Epithelial cell of prostate (primary cell): ENCODE measurements around the gene IQCN.

ENCODE experiments used
- DNase-seq: peaks from one replicate; pipeline ENCODE4 v3.0.0-alpha.2; 2011; ENCODE audit warnings: low read depth, low spot score
- H3K27ac ChIP-seq: fragments of 450-650 bp; 2 replicates; pipeline ENCODE4 v1.5.1; 2017; ENCODE audit warnings: mild to moderate bottlenecking

The IQCN gene

GRCh38 chr19:18307271-18307681 lies 33.0 kb upstream of the IQCN start:
- DNase-seq, result no peak
- H3K27ac ChIP-seq, result no peak overlapping the region

GRCh38 chr19:18306888-18307260 lies 32.6 kb upstream of the IQCN start:
- no peak for DNase-seq
- H3K27ac ChIP-seq, result no peak overlapping the region

- no peak overlapping the region for H3K27ac ChIP-seq
- no peak for DNase-seq
Measured at GRCh38 chr19:18306209-18306887, 32.1 kb upstream of the IQCN start.

GRCh38 chr19:18304458-18305310 lies 30.4 kb upstream of the IQCN start:
- H3K27ac ChIP-seq, result peak overlapping the region; percentile 73
- no peak for DNase-seq

GRCh38 chr19:18304208-18304457 lies 29.9 kb upstream of the IQCN start:
- no peak for DNase-seq

GRCh38 chr19:18301718-18302111 lies 27.5 kb upstream of the IQCN start:
- no peak overlapping the region for H3K27ac ChIP-seq
- no peak for DNase-seq

More at GRCh38 chr19:18304208-18304457, 29.9 kb upstream of the IQCN start:
- peak overlapping the region; percentile 73 for H3K27ac ChIP-seq

- H3K27ac ChIP-seq, result peak overlapping the region; percentile 36
- no peak for DNase-seq
Measured at GRCh38 chr19:18300930-18301717, 26.9 kb upstream of the IQCN start.

GRCh38 chr19:18299654-18300053 lies 25.4 kb upstream of the IQCN start:
- no peak for DNase-seq
- no peak overlapping the region for H3K27ac ChIP-seq

- H3K27ac ChIP-seq, result no peak overlapping the region
- DNase-seq, result no peak
Measured at GRCh38 chr19:18298601-18299000, 24.3 kb upstream of the IQCN start.

- H3K27ac ChIP-seq, result no peak overlapping the region
- DNase-seq, result no peak
Measured at GRCh38 chr19:18297308-18297707, 23.1 kb upstream of the IQCN start.

GRCh38 chr19:18295034-18295451 lies 20.8 kb upstream of the IQCN start:
- no peak for DNase-seq
- no peak overlapping the region for H3K27ac ChIP-seq

- no peak overlapping the region for H3K27ac ChIP-seq
- no peak for DNase-seq
Measured at GRCh38 chr19:18294467-18294864, 20.2 kb upstream of the IQCN start.

GRCh38 chr19:18293642-18294466 lies 19.6 kb upstream of the IQCN start:
- DNase-seq, result no peak
- peak overlapping the region; percentile 62 for H3K27ac ChIP-seq

- peak overlapping the region; percentile 62 for H3K27ac ChIP-seq
- no peak for DNase-seq
Measured at GRCh38 chr19:18292810-18293641, 18.8 kb upstream of the IQCN start.

- no peak for DNase-seq
Measured at GRCh38 chr19:18292462-18292809, 18.2 kb upstream of the IQCN start.

GRCh38 chr19:18291590-18292461 lies 17.6 kb upstream of the IQCN start:
- no peak for DNase-seq
- H3K27ac ChIP-seq, result peak overlapping the region; percentile 62

More at GRCh38 chr19:18292462-18292809, 18.2 kb upstream of the IQCN start:
- H3K27ac ChIP-seq, result peak overlapping the region; percentile 62

GRCh38 chr19:18291019-18291524 lies 16.8 kb upstream of the IQCN start:
- no peak for DNase-seq
- H3K27ac ChIP-seq, result no peak overlapping the region

GRCh38 chr19:18290302-18291018 lies 16.2 kb upstream of the IQCN start:
- no peak for DNase-seq
- H3K27ac ChIP-seq, result no peak overlapping the region
